Measurements from ENCODE around the gene ANKRD22.
"Not testable (repeated sequence)": the region's sequence is repeated elsewhere in the genome, so short reads cannot be mapped to it uniquely, and the experiment has no call there.

ANKRD22 gene

GRCh38 chr10:88848499-88848898, 3.1 kb downstream of the ANKRD22 start:
- Mint-ChIP-seq H3K4me1 (peaks cover 5% of the 10 kb centered on the region), H3K27ac (no peak overlapping the region), H3K9me3 (no peaks in the 10 kb centered on the region), H3K27me3 (ENCODE audit: low read depth, poor library complexity) (peaks cover 10% of the 10 kb centered on the region), H3K4me3 (no peak overlapping the region), H3K36me3 (ENCODE audit: low read depth) (no peaks in the 10 kb centered on the region)
- TF ChIP-seq CTCF (IDR thresholded peaks at IDR 0.05): no peak
- DNase-seq: no peak

DNA sequence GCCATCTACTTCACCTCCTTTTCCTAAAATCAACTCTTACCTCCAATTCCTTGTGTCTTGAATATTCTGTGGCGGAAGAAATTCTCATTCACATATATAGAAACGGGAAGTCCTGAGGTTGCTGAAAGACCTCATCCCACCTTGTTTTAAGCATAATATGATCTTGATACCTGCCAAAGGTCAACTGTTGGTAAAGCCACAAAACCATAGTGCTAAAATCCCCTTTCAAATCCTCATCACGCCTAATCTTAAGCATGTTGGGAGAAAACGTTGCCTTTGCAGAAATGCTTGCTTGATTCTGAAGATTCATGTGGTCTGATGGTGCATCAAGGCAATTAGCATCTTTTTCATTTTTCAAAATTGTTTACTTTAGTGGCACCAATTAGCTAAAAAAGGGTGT, 8.5 kb downstream of the ANKRD22 start:
- Mint-ChIP-seq H3K27me3 (ENCODE audit: low read depth, poor library complexity) (peaks cover 11% of the 10 kb centered on the region), H3K27ac (no peak overlapping the region), H3K36me3 (ENCODE audit: low read depth) (no peaks in the 10 kb centered on the region), H3K4me1 (no peaks in the 10 kb centered on the region), H3K9me3 (no peaks in the 10 kb centered on the region), H3K4me3 (no peak overlapping the region)
- no peak for DNase-seq
- TF ChIP-seq CTCF (IDR thresholded peaks at IDR 0.05): no peak

- no peak for DNase-seq
- Mint-ChIP-seq H3K4me3 (no peak overlapping the region), H3K27me3 (ENCODE audit: low read depth, poor library complexity) (peaks cover 11% of the 10 kb centered on the region), H3K27ac (no peak overlapping the region), H3K36me3 (ENCODE audit: low read depth) (no peaks in the 10 kb centered on the region), H3K4me1 (no peaks in the 10 kb centered on the region), H3K9me3 (no peaks in the 10 kb centered on the region)
- TF ChIP-seq CTCF (IDR thresholded peaks at IDR 0.05): no peak
Observed at GRCh38 chr10:88841316-88842111, 10.1 kb downstream of the ANKRD22 start.

GRCh38 chr10:88840881-88841280, 10.8 kb downstream of the ANKRD22 start:
- no peak for TF ChIP-seq CTCF (IDR thresholded peaks at IDR 0.05)
- Mint-ChIP-seq H3K9me3 (no peaks in the 10 kb centered on the region), H3K4me1 (no peaks in the 10 kb centered on the region), H3K27ac (no peak overlapping the region), H3K36me3 (ENCODE audit: low read depth) (no peaks in the 10 kb centered on the region), H3K4me3 (no peak overlapping the region), H3K27me3 (ENCODE audit: low read depth, poor library complexity) (peaks cover 11% of the 10 kb centered on the region)
- no peak for DNase-seq

GRCh38 chr10:88840104-88840503, 11.5 kb downstream of the ANKRD22 start:
- no peak for TF ChIP-seq CTCF (IDR thresholded peaks at IDR 0.05)
- Mint-ChIP-seq H3K36me3 (ENCODE audit: low read depth) (no peaks in the 10 kb centered on the region), H3K4me3 (no peak overlapping the region), H3K4me1 (no peaks in the 10 kb centered on the region), H3K27ac (no peak overlapping the region), H3K9me3 (no peaks in the 10 kb centered on the region), H3K27me3 (ENCODE audit: low read depth, poor library complexity) (peaks cover 8% of the 10 kb centered on the region)
- DNase-seq: no peak

DNA sequence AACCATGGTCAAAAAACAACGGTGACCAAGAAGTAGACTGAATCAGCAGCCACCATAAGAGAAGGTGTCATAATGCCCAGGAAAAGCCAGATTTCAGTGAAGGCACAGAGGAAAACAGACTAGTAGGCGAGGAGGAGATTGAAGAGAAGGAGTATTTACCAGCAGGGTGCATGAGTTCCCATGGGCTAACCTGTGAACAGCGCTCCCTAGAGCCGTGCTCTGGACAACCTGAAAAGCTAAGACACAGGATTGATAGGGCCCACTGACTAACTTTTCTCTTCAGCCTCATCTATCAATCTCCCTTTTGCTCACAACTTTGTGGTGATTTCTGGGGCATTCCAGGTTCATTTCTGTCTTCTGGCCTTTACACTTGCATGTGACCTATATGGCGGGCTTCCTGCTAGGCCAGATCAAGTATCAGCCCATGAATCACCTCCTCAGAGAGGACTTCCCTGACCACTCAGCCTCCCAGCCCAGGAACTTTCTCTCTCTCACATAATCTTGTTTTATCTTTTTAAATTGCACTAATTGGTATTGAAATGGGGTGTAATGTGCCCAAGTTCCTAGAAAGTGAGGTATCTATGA, 12.8 kb downstream of the ANKRD22 start:
- no peaks in the 10 kb centered on the region for H3K9me3 Mint-ChIP-seq
- no peak for DNase-seq
- H3K27ac Mint-ChIP-seq: no peak overlapping the region
- H3K36me3 Mint-ChIP-seq (ENCODE audit: low read depth): no peaks in the 10 kb centered on the region
- no peaks in the 10 kb centered on the region for H3K4me1 Mint-ChIP-seq
- H3K27me3 Mint-ChIP-seq (ENCODE audit: low read depth, poor library complexity): peaks cover 4% of the 10 kb centered on the region
- TF ChIP-seq CTCF (IDR thresholded peaks at IDR 0.05): no peak
- no peak overlapping the region for H3K4me3 Mint-ChIP-seq

DNA sequence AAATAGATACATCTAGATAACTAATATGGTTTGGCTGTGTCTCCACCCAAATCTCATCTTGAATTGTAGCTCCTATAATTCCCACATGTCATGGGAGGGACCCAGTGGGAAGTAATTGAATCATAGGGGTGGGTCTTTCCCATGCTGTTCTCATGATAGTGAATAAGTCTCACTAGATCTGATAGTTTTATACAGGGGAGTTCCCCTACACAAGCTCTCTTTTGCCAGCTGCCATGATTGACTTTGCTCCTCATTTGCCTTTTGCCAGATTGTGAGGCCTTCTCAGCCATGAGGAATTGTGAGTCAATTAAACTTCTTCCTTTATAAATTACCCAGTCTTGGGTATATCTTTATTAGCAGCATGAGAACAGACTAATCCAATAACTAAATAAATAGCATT, 14.0 kb downstream of the ANKRD22 start:
- H3K4me1 Mint-ChIP-seq; H3K27ac Mint-ChIP-seq; H3K4me3 Mint-ChIP-seq; H3K27me3 Mint-ChIP-seq (ENCODE audit: low read depth, poor library complexity); H3K36me3 Mint-ChIP-seq (ENCODE audit: low read depth); DNase-seq; H3K9me3 Mint-ChIP-seq: not testable (repeated sequence)

Data from nephron progenitor cell (in vitro differentiated cells).